Left ventricle myocardium inferior (tissue), 1 donor: Measurements from ENCODE around the gene ARSG. TPM values are rescaled to one million over a fixed set of nuclear protein-coding genes. Genes with fewer than 3 reads are reported as not detected.

Experiments
- DNase-seq: peaks from one replicate; pipeline ENCODE4 v3.0.0-alpha.2; 2020
- H3K27ac ChIP-seq: fragments of 200-600 bp; replicated peaks from 2 replicates; pipeline ENCODE4 v1.8.0; 2021
- H3K27me3 ChIP-seq: fragments of 200-600 bp; 2 replicates; pipeline ENCODE4 v1.8.0; 2021; ENCODE audit warnings: low read depth
- H3K36me3 ChIP-seq: fragments of 200-600 bp; 2 replicates; pipeline ENCODE4 v1.8.0; 2021
- H3K4me1 ChIP-seq: fragments of 200-600 bp; 2 replicates; pipeline ENCODE4 v1.8.0; 2021
- H3K4me3 ChIP-seq: fragments of 200-600 bp; 2 replicates; pipeline ENCODE4 v1.8.0; 2021; ENCODE audit warnings: mild to moderate bottlenecking, moderate library complexity
- H3K9me3 ChIP-seq: fragments of 200-600 bp; replicated peaks from 2 replicates; pipeline ENCODE4 v1.8.0; 2021
- CTCF ChIP-seq: fragments of 200-600 bp; IDR thresholded peaks from 2 replicates; pipeline ENCODE4 v1.8.0; 2021; ENCODE audit warnings: antibody characterized with exemption, mild to moderate bottlenecking, borderline replicate concordance
- intact Hi-C: fragments of 100-400 bp; cut with micrococcal nuclease; formaldehyde crosslinking; loops from one replicate; pipeline ENCODE4 v1.11.0; 2022
- total RNA-seq: library from RNA; stranded (reverse); fragmentation: NEBNext Ultra II Directional; extraction: Animal tissue kit (Norgen Biotek cat#: 25700); gene quantifications from one replicate; pipeline ENCODE4 v1.2.1, GENCODE V29; 2021
- donor health status: DM: no; HTN: yes; CAD: no; lungs with severe emphysema.

Gene ARSG
- total RNA-seq, 1 donor from 2014 or later, result 3.7 TPM

- Histone ChIP-seq H3K27me3 (no peaks in the 10 kb centered on the region), H3K4me3 (no peak overlapping the region), H3K36me3 (no peaks in the 10 kb centered on the region), H3K4me1 (peaks cover 9% of the 10 kb centered on the region), H3K27ac (no peak overlapping the region), H3K9me3 (no peaks in the 10 kb centered on the region)
- DNase-seq, result no peak
- TF ChIP-seq CTCF, result no peak
- intact Hi-C loops, result no loop called here
Measured at GRCh38 chr17:68324114-68324513, 32.8 kb downstream of the ARSG start.

GRCh38 chr17:68324654-68325336 lies 33.5 kb downstream of the ARSG start:
- Histone ChIP-seq H3K27ac (no peak overlapping the region), H3K4me1 (peaks cover 3% of the 10 kb centered on the region), H3K4me3 (no peak overlapping the region), H3K27me3 (no peaks in the 10 kb centered on the region), H3K9me3 (no peaks in the 10 kb centered on the region), H3K36me3 (no peaks in the 10 kb centered on the region)
- TF ChIP-seq CTCF, result no peak
- DNase-seq, result no peak
- intact Hi-C loops, result no loop called here

GRCh38 chr17:68325961-68326360 lies 34.7 kb downstream of the ARSG start:
- H3K4me3 ChIP-seq, result no peak overlapping the region
- no peak overlapping the region for H3K27ac ChIP-seq
- no peaks in the 10 kb centered on the region for H3K27me3 ChIP-seq
- peaks cover 6% of the 10 kb centered on the region for H3K9me3 ChIP-seq
- DNase-seq, result no peak
- no peaks in the 10 kb centered on the region for H3K36me3 ChIP-seq
- no peaks in the 10 kb centered on the region for H3K4me1 ChIP-seq
- TF ChIP-seq CTCF, result no peak
- intact Hi-C loops, result no loop called here

- Histone ChIP-seq H3K4me3 (no peak overlapping the region), H3K9me3 (peaks cover 13% of the 10 kb centered on the region), H3K4me1 (no peaks in the 10 kb centered on the region), H3K27me3 (no peaks in the 10 kb centered on the region), H3K27ac (no peak overlapping the region), H3K36me3 (no peaks in the 10 kb centered on the region)
- no peak for TF ChIP-seq CTCF
- DNase-seq, result no peak
- intact Hi-C loops, result no loop called here
Measured at GRCh38 chr17:68326681-68327080, 35.4 kb downstream of the ARSG start.

- Histone ChIP-seq H3K9me3 (peaks cover 26% of the 10 kb centered on the region), H3K4me1 (no peaks in the 10 kb centered on the region), H3K27me3 (no peaks in the 10 kb centered on the region), H3K27ac (no peak overlapping the region), H3K36me3 (no peaks in the 10 kb centered on the region), H3K4me3 (no peak overlapping the region)
- DNase-seq, result no peak
- peak; percentile 18 for TF ChIP-seq CTCF
- intact Hi-C loops, result no loop called here
Measured at GRCh38 chr17:68327823-68328557, 36.7 kb downstream of the ARSG start.
